Liver (tissue), 3 donors: Measurements from ENCODE around the gene PCMTD2.

Experiments
- ATF3 ChIP-seq: IDR thresholded peaks from 2 replicates; pipeline ENCODE4 v1.6.1; 2016; ENCODE audit warnings: antibody characterized with exemption
- CTCF ChIP-seq: fragments of 150-350 bp; IDR thresholded peaks from 2 replicates; pipeline ENCODE4 v1.5.1; 2017; ENCODE audit warnings: improper control_type of control experiment, low read depth, low read length; ENCODE audit not compliant: missing input control
- EGR1 ChIP-seq, 2 donors: IDR thresholded peaks; 2 replicates each; pipeline ENCODE4 v1.6.1; 2016 to 2018; ENCODE audit warnings: antibody characterized with exemption in 2 of 2, low read depth in 2 of 2
- GABPA ChIP-seq, 2 donors: IDR thresholded peaks in 1 of 2; conservative IDR thresholded peaks in 1 of 2; 2 replicates each; pipeline ENCODE4 v1.6.1; 2016; ENCODE audit warnings: antibody characterized with exemption in 2 of 2, mild to moderate bottlenecking in 1 of 2, moderate library complexity in 1 of 2
- JUND ChIP-seq, 2 donors: IDR thresholded peaks; 2 replicates each; pipeline ENCODE4 v1.6.1; 2016; ENCODE audit warnings: antibody characterized with exemption in 2 of 2
- MAX ChIP-seq: IDR thresholded peaks from 2 replicates; pipeline ENCODE4 v1.6.1; 2016; ENCODE audit warnings: antibody characterized with exemption
- RAD21 ChIP-seq, 2 donors: IDR thresholded peaks; 2 replicates each; pipeline ENCODE4 v1.6.1; 2016; ENCODE audit warnings: antibody characterized with exemption in 2 of 2, mild to moderate bottlenecking in 2 of 2
- REST ChIP-seq: IDR thresholded peaks from 2 replicates; pipeline ENCODE4 v1.6.1; 2016; ENCODE audit warnings: antibody characterized with exemption, mild to moderate bottlenecking
- RXRA ChIP-seq, 2 donors: IDR thresholded peaks; 2 replicates each; pipeline ENCODE4 v1.6.1; 2017 to 2018; ENCODE audit warnings: antibody characterized with exemption in 2 of 2, mild to moderate bottlenecking in 1 of 2
- TAF1 ChIP-seq: conservative IDR thresholded peaks from 2 replicates; pipeline ENCODE4 v1.6.1; 2016; ENCODE audit warnings: antibody characterized with exemption, mild to moderate bottlenecking
- ZBTB33 ChIP-seq: IDR thresholded peaks from 2 replicates; pipeline ENCODE4 v1.6.1; 2016; ENCODE audit warnings: antibody characterized with exemption
- donor health status: healthy.
- donor health status: healthy.

- TF ChIP-seq MAX (no peak), GABPA (IDR thresholded peaks at IDR 0.05 in 1 of 2, conservative IDR thresholded peaks at IDR 0.05 in 1 of 2) (no peak), CTCF (no peak), REST (no peak), ZBTB33 (no peak), JUND (IDR thresholded peaks at IDR 0.05) (no peak), ATF3 (no peak), RAD21 (IDR thresholded peaks at IDR 0.05) (no peak), RXRA (IDR thresholded peaks at IDR 0.05) (no peak), EGR1 (IDR thresholded peaks at IDR 0.05; ENCODE audit: low read depth in 2 of 2) (no peak), TAF1 (no peak)
Measured at GRCh38 chr20:64260239-64260638, 4.7 kb downstream of the PCMTD2 start.
